SK-N-SH (cell line): ENCODE data around the gene DVL1. TPM values are rescaled to one million over a fixed set of nuclear protein-coding genes. Genes with fewer than 3 reads are reported as not detected.

Source experiments
- CTCF ChIA-PET: fragments of 300-600, 350-600 bp; formaldehyde crosslinking; extraction: SDS; loops from one replicate; lab custom pipeline; 2021; lab: Yijun Ruan, JAX
- POLR2A ChIA-PET: fragments of 350-600 bp; sonication (Branson Sonifier 250); formaldehyde crosslinking; extraction: SDS; loops from one replicate; lab custom pipeline; 2020; ENCODE audit warnings: antibody characterized with exemption, inconsistent platforms; lab: Yijun Ruan, JAX
- DNase-seq: peaks from one replicate; pipeline ENCODE4 v3.0.0; 2012
- H2AFZ ChIP-seq: fragments of 200-600 bp; sonication (generic); 2 replicates; pipeline ENCODE4 v1.8.1; 2016; ENCODE audit warnings: antibody characterized with exemption, mild to moderate bottlenecking, low read depth
- H3F3A ChIP-seq: fragments of 200-600 bp; sonication (generic); replicated peaks from 2 replicates; pipeline ENCODE3; 2016; ENCODE audit warnings: antibody characterized with exemption, mild to moderate bottlenecking; ENCODE audit not compliant: insufficient read depth
- H3K27ac ChIP-seq, 2 experiments: fragments of 200-500 bp in 1 of 2; fragments of 200-600 bp in 1 of 2; sonication (Bioruptor generic) in 1 of 2; sonication (generic), shearing (Covaris generic) in 1 of 2; 2 replicates each; pipeline versions ENCODE4 v1.5.1 to v1.6.1; 2014 to 2016; ENCODE audit warnings: low read depth in 2 of 2, inconsistent platforms in 1 of 2, low read length in 1 of 2, mild to moderate bottlenecking in 1 of 2, mixed read lengths in 1 of 2
- H3K27me3 ChIP-seq: fragments of 200-600 bp; sonication (generic), shearing (Covaris generic); 2 replicates; pipeline ENCODE4 v1.6.1; 2016; ENCODE audit warnings: mixed run types; ENCODE audit not compliant: insufficient read depth
- H3K36me3 ChIP-seq, 2 experiments: fragments of 200-500 bp in 1 of 2; fragments of 200-600 bp in 1 of 2; sonication (Bioruptor generic) in 1 of 2; sonication (generic) in 1 of 2; replicated peaks in 1 of 2; 2 replicates each; pipeline versions ENCODE3 to v1.5.1; 2014 to 2016; ENCODE audit warnings: low read length in 1 of 2, mild to moderate bottlenecking in 1 of 2; ENCODE audit not compliant: insufficient read depth in 2 of 2, control insufficient read depth in 1 of 2
- H3K4me1 ChIP-seq, 2 experiments: fragments of 200-500 bp in 1 of 2; fragments of 200-600 bp in 1 of 2; sonication (Bioruptor generic) in 1 of 2; sonication (generic), shearing (Covaris generic) in 1 of 2; 2 replicates each; pipeline versions ENCODE4 v1.5.1 to v1.6.1; 2014 to 2016; ENCODE audit warnings: low read depth in 1 of 2, low read length in 1 of 2, mixed run types in 1 of 2; ENCODE audit not compliant: insufficient read depth in 2 of 2, control insufficient read depth in 1 of 2
- H3K4me2 ChIP-seq: fragments of 200-600 bp; sonication (generic), shearing (Covaris generic); 2 replicates; pipeline ENCODE4 v1.6.1; 2017; ENCODE audit warnings: mixed run types
- H3K4me3 ChIP-seq, 2 experiments: fragments of 200-500 bp in 1 of 2; fragments of 200-600 bp in 1 of 2; sonication (Bioruptor generic) in 1 of 2; sonication (generic), shearing (Covaris generic) in 1 of 2; 2 replicates each; pipeline versions ENCODE4 v1.5.1 to v1.8.1; 2014 to 2016; ENCODE audit warnings: low read depth in 2 of 2, inconsistent platforms in 1 of 2, low read length in 1 of 2, mild to moderate bottlenecking in 1 of 2, mixed read lengths in 1 of 2, moderate library complexity in 1 of 2
- H3K79me2 ChIP-seq: fragments of 200-600 bp; sonication (generic); 2 replicates; pipeline ENCODE4 v1.8.1; 2017; ENCODE audit warnings: mild to moderate bottlenecking; ENCODE audit not compliant: insufficient read depth
- H3K9ac ChIP-seq: fragments of 200-600 bp; sonication (generic); 2 replicates; pipeline ENCODE4 v1.6.1; 2017; ENCODE audit warnings: mixed run types
- H3K9me2 ChIP-seq: fragments of 200-600 bp; sonication (generic); 2 replicates; pipeline ENCODE4 v1.6.1; 2017; ENCODE audit warnings: mixed run types
- H3K9me3 ChIP-seq: fragments of 200-600 bp; sonication (generic); 2 replicates; pipeline ENCODE4 v1.6.1; 2017; ENCODE audit warnings: mixed run types, mild to moderate bottlenecking, moderate library complexity
- H4K20me1 ChIP-seq: fragments of 200-600 bp; sonication (generic); 2 replicates; pipeline ENCODE4 v1.6.1; 2017; ENCODE audit warnings: mild to moderate bottlenecking, mixed run types; ENCODE audit not compliant: insufficient read depth
- CTCF ChIP-seq: fragments of 200-600 bp; sonication (generic); IDR thresholded peaks from 2 replicates; pipeline ENCODE4 v1.6.1; 2017; ENCODE audit warnings: antibody characterized with exemption, mild to moderate bottlenecking, moderate library complexity
- EP300 ChIP-seq, 2 experiments: IDR thresholded peaks; 2 replicates each; pipeline versions ENCODE4 v1.4.0 to v1.6.1; 2012; ENCODE audit warnings: borderline replicate concordance in 1 of 2, low read depth in 1 of 2, low read length in 1 of 2
- FOSL2 ChIP-seq: IDR thresholded peaks from 2 replicates; pipeline ENCODE4 v1.4.0; 2012; ENCODE audit warnings: low read depth, mild to moderate bottlenecking, moderate library complexity, borderline replicate concordance
- FOXM1 ChIP-seq: IDR thresholded peaks from 2 replicates; pipeline ENCODE4 v1.4.0; 2012; ENCODE audit warnings: low read depth, mild to moderate bottlenecking
- GABPA ChIP-seq: IDR thresholded peaks from 2 replicates; pipeline ENCODE4 v1.4.0; 2012; ENCODE audit warnings: low read depth, mild to moderate bottlenecking
- IRF3 ChIP-seq: fragments of 150-350 bp; IDR thresholded peaks from 2 replicates; pipeline ENCODE4 v1.6.1; 2016; ENCODE audit warnings: mild to moderate bottlenecking, low read depth, low read length
- MXI1 ChIP-seq: IDR thresholded peaks from 2 replicates; pipeline ENCODE4 v1.6.1; 2012; ENCODE audit warnings: mild to moderate bottlenecking, low read depth, low read length, improper control_type of control experiment
- NFIC ChIP-seq: IDR thresholded peaks from 2 replicates; pipeline ENCODE4 v1.4.0; 2012; ENCODE audit warnings: borderline replicate concordance
- NRF1 ChIP-seq: IDR thresholded peaks from 2 replicates; pipeline ENCODE4 v1.6.1; 2012; ENCODE audit warnings: low read depth, mild to moderate bottlenecking, low read length
- PBX3 ChIP-seq: IDR thresholded peaks from 2 replicates; pipeline ENCODE4; 2012
- RXRA ChIP-seq: IDR thresholded peaks from 2 replicates; pipeline ENCODE4 v1.4.0; 2012; ENCODE audit warnings: low read depth, mild to moderate bottlenecking, borderline replicate concordance
- SMC3 ChIP-seq: IDR thresholded peaks from 2 replicates; pipeline ENCODE4 v1.6.1; 2012; ENCODE audit warnings: low read depth, low read length, improper control_type of control experiment
- TAF1 ChIP-seq: IDR thresholded peaks from 2 replicates; pipeline ENCODE4 v1.6.1; 2012; ENCODE audit warnings: low read depth, mild to moderate bottlenecking, low read length, moderate library complexity, borderline replicate concordance
- TCF12 ChIP-seq: IDR thresholded peaks from 2 replicates; pipeline ENCODE4 v1.4.0; 2012
- TEAD4 ChIP-seq: IDR thresholded peaks from 2 replicates; pipeline ENCODE4 v1.4.0; 2012; ENCODE audit warnings: mild to moderate bottlenecking, borderline replicate concordance; ENCODE audit not compliant: insufficient read depth
- WGBS: methylation state at CpG from one replicate; pipeline ENCODE4 v1.1.6; 2017; ENCODE audit warnings: low lambda C conversion rate; 5-methylcytosine and 5-hydroxymethylcytosine counted together
- polyA plus RNA-seq, 3 experiments: library from polyadenylated mRNA; depleted of rRNA; stranded (reverse); fragments of >200 nt; gene quantifications; 2 replicates each; pipeline ENCODE4 v1.2.3, GENCODE V29; 2012

DVL1 gene
- polyA plus RNA-seq, 1 of the 3 experiments (the other 2 are of a cell fraction): 32.0 TPM

- H2AFZ ChIP-seq: no peak overlapping the region
- H3K27me3 ChIP-seq: no peaks in the 10 kb centered on the region
- H3K9me2 ChIP-seq: no peaks in the 10 kb centered on the region
- H3K4me3 ChIP-seq: no peak overlapping the region
- WGBS: 99% methylated on average over 17 of the region's 23 CpGs
- H3K79me2 ChIP-seq: peaks cover 44% of the 10 kb centered on the region
- peaks cover 12 to 67% of the 10 kb centered on the region in 2 experiments for H3K36me3 ChIP-seq
- CTCF ChIA-PET: interaction anchor here (0.8 to 3.7 kb wide), 3 partner anchors 23 to 57 kb away, joined by 3 to 13 read pairs (median 4); no protein-coding TSS in a partner anchor
- H3K4me2 ChIP-seq: no peak overlapping the region
- peaks cover under 1 to 4% of the 10 kb centered on the region in 2 experiments; a peak in 2 of 4 replicates for H3K4me1 ChIP-seq
- TF ChIP-seq CTCF (no peak), RXRA (no peak), PBX3 (no peak), MXI1 (no peak), GABPA (no peak), NFIC (no peak), TAF1 (no peak), IRF3 (no peak), TEAD4 (no peak), FOSL2 (no peak), TCF12 (no peak), EP300 (IDR thresholded peaks at IDR 0.05; ENCODE audit: borderline replicate concordance in 1 of 2, low read depth in 1 of 2, low read length in 1 of 2) (no peak), NRF1 (no peak), SMC3 (no peak), FOXM1 (no peak)
- peaks cover 35% of the 10 kb centered on the region for H4K20me1 ChIP-seq
- peaks cover 14% of the 10 kb centered on the region for H3F3A ChIP-seq
- POLR2A ChIA-PET: interaction anchor here (0.9 to 1.1 kb wide), 2 partner anchors 17 to 84 kb away, joined by 3 read pairs; no protein-coding TSS in a partner anchor
- no peak overlapping the region for H3K9ac ChIP-seq
- DNase-seq: no peak
- H3K27ac ChIP-seq: no peak overlapping the region
- no peaks in the 10 kb centered on the region for H3K9me3 ChIP-seq
These were observed 34.4 kb downstream of the DVL1 start for GRCh38 chr1:1314678-1315335.
